K562 (cell line): ENCODE measurements around the gene FAM168B. TPM values are rescaled to one million over a fixed set of nuclear protein-coding genes. Genes with fewer than 3 reads are reported as not detected.

Experiments
- ATAC-seq: fragments of 200-7000 bp; cut with Tn5 transposase; 3 replicates; pipeline ENCODE4 v1.9.1; 2020; ENCODE audit warnings: moderate library complexity
- BruUV-seq: library from RNA; stranded (reverse); fragments of 400-500 nt; replicated peaks from 2 replicates; lab custom pipeline; 2021; lab: Mats Ljungman, UMichigan
- CTCF ChIA-PET: fragments of 300-600 bp; formaldehyde crosslinking; extraction: SDS; loops from one replicate; lab custom pipeline; 2021; ENCODE audit warnings: low intra/inter-chr PET ratio; lab: Yijun Ruan, JAX
- POLR2A ChIA-PET: fragments of 300-600, 350-650 bp; sonication (Branson Sonifier 250); formaldehyde crosslinking; extraction: SDS; loops from one replicate; lab custom pipeline; 2021; ENCODE audit warnings: antibody characterized with exemption, inconsistent platforms; lab: Yijun Ruan, JAX
- DNase-seq, 4 experiments: peaks; one replicate each; pipeline versions ENCODE4 v3.0.0 to v3.0.0-alpha.2; 2011 to 2018; ENCODE audit warnings: low spot score in 3 of 4, mixed read lengths in 3 of 4; ENCODE audit errors: extremely low read depth in 1 of 4
- FAIRE-seq: peaks from 2 replicates; lab custom pipeline; 2011; peaks lifted over from hg19 to GRCh38; lab: Jason Lieb, UNC
- H2AFZ ChIP-seq: 2 replicates; pipeline ENCODE4 v1.6.0; 2011; ENCODE audit warnings: low read depth, low read length, control low read depth, inconsistent platforms
- H3K27ac ChIP-seq: fragments of 200-600 bp; 3 replicates; pipeline ENCODE4 v1.8.0; 2011; ENCODE audit warnings: low read depth, mild to moderate bottlenecking, control low read depth, inconsistent platforms, low read length, moderate library complexity, mixed read lengths; ENCODE audit errors: extremely low read depth
- H3K27me3 ChIP-seq, 2 experiments: fragments of 300-600 bp in 1 of 2; 2 replicates in 1 of 2; 3 replicates in 1 of 2; pipeline versions ENCODE4 v1.6.0 to v1.8.0; 2011; ENCODE audit warnings: inconsistent platforms in 2 of 2, low read length in 2 of 2, mild to moderate bottlenecking in 1 of 2, mixed read lengths in 1 of 2, moderate library complexity in 1 of 2; ENCODE audit not compliant: control insufficient read depth in 2 of 2, insufficient read depth in 2 of 2
- H3K36me3 ChIP-seq: fragments of 300-600 bp; 3 replicates; pipeline ENCODE4 v1.8.0; 2011; ENCODE audit warnings: mild to moderate bottlenecking, low read length, inconsistent platforms; ENCODE audit not compliant: control insufficient read depth, insufficient read depth
- H3K4me1 ChIP-seq, 2 experiments: fragments of 200-600 bp in 1 of 2; replicated peaks in 1 of 2; 2 replicates in 1 of 2; 3 replicates in 1 of 2; pipeline versions ENCODE4 v1.5.1 to v1.8.0; 2011; ENCODE audit warnings: inconsistent platforms in 2 of 2, low read length in 2 of 2, mild to moderate bottlenecking in 1 of 2, mixed read lengths in 1 of 2, moderate library complexity in 1 of 2; ENCODE audit not compliant: control insufficient read depth in 2 of 2, insufficient read depth in 2 of 2
- H3K4me2 ChIP-seq: 2 replicates; pipeline ENCODE4 v1.6.1; 2011; ENCODE audit warnings: low read length, control low read depth, inconsistent platforms, mixed read lengths; ENCODE audit not compliant: insufficient read depth
- H3K4me3 ChIP-seq: fragments of 200-600 bp; sonication (generic), shearing (Covaris generic); 2 replicates; pipeline ENCODE4 v1.5.1; 2016; ENCODE audit warnings: control low read depth, inconsistent platforms
- H3K79me2 ChIP-seq: fragments of 200-600 bp; 3 replicates; pipeline ENCODE4 v1.8.0; 2011; ENCODE audit warnings: low read length, inconsistent platforms; ENCODE audit not compliant: control insufficient read depth, insufficient read depth
- H3K9ac ChIP-seq, 2 experiments: 2 replicates each; pipeline versions ENCODE4 v1.6.0 to v1.6.1; 2011; ENCODE audit warnings: low read depth in 2 of 2, low read length in 2 of 2, control low read depth in 1 of 2, inconsistent platforms in 1 of 2, mild to moderate bottlenecking in 1 of 2, mixed read lengths in 1 of 2; ENCODE audit not compliant: insufficient read depth in 1 of 2
- H3K9me1 ChIP-seq: one replicate; pipeline ENCODE4 v1.6.0; 2011; ENCODE audit warnings: inconsistent platforms, mild to moderate bottlenecking, low read length, moderate library complexity; ENCODE audit not compliant: control insufficient read depth, insufficient read depth
- H3K9me3 ChIP-seq: replicated peaks from 2 replicates; pipeline ENCODE4 v1.5.1; 2011; ENCODE audit warnings: low read depth, low read length, inconsistent platforms; ENCODE audit not compliant: control insufficient read depth, insufficient read depth
- H4K20me1 ChIP-seq: replicated peaks from 2 replicates; pipeline ENCODE4 v1.6.1; 2011; ENCODE audit warnings: low read length, inconsistent platforms, mixed read lengths; ENCODE audit not compliant: control insufficient read depth, insufficient read depth
- BHLHE40 ChIP-seq: IDR thresholded peaks from 2 replicates; pipeline ENCODE4 v1.6.1; 2011; ENCODE audit warnings: low read length, improper control_type of control experiment
- GTF2E2 ChIP-seq: fragments of 200-800 bp; sonication (Bioruptor generic); IDR thresholded peaks from 2 replicates; pipeline ENCODE4 v1.6.1; 2016; ENCODE audit warnings: missing genetic modification characterization, missing compliant biosample characterization
- KDM5B ChIP-seq: fragments of 200-600 bp; sonication (generic); IDR thresholded peaks from 2 replicates; pipeline ENCODE4 v1.6.1; 2012; ENCODE audit warnings: low read depth, mild to moderate bottlenecking, moderate library complexity, low read length, control low read depth, inconsistent platforms; ENCODE audit not compliant: insufficient replicate concordance
- U2AF2 ChIP-seq: fragments of 200-400 bp; formaldehyde crosslinking; optimal IDR thresholded peaks from 2 replicates; pipeline ENCODE3; 2017; ENCODE audit warnings: low read depth, mild to moderate bottlenecking, low read length
- ZBTB40 ChIP-seq, 2 experiments: fragments of 450-650 bp in 1 of 2; sonication (generic) in 1 of 2; formaldehyde crosslinking in 1 of 2; IDR thresholded peaks; 2 replicates each; pipeline versions ENCODE4 v1.7.1 to v1.9.0; 2016 to 2022; ENCODE audit warnings: inconsistent platforms in 1 of 2, mild to moderate bottlenecking in 1 of 2, missing genetic modification reagents in 1 of 2
- ZEB2 ChIP-seq: fragments of 450-650 bp; IDR thresholded peaks from 2 replicates; pipeline ENCODE4 v1.6.1; 2016
- ZNF165 ChIP-seq: fragments of 250-450 bp; sonication (Bioruptor Pico); IDR thresholded peaks from 2 replicates; pipeline ENCODE4 v1.4.0; 2020; ENCODE audit warnings: borderline replicate concordance
- WGBS: fragments of 100-300 bp; shearing (Covaris generic); methylation state at CpG from one replicate; pipeline ENCODE4 v1.1.6; 2016; ENCODE audit warnings: low coverage, mixed read lengths; ENCODE audit not compliant: insufficient coverage; ENCODE audit errors: missing lambda C conversion rate; 5-methylcytosine and 5-hydroxymethylcytosine counted together
- in situ Hi-C: fragments of 300-500 bp; cut with MboI; formaldehyde crosslinking; loops from 4 replicates; pipeline ENCODE4 v1.15.0; 2018; ENCODE audit warnings: inconsistent platforms, mixed read lengths
- intact Hi-C: fragments of 100-400 bp; cut with micrococcal nuclease; formaldehyde crosslinking; loops from 2 replicates; pipeline ENCODE4 v1.14.2; 2022
- polyA plus RNA-seq, 8 experiments: library from polyadenylated mRNA; depleted of rRNA in 4 of 8; stranded (reverse) in 5 of 8; unstranded in 3 of 8; fragments of >200 nt; fragmentation: Nextera tagmentation in 2 of 8; fragmentation: Illumina TruSeq in 1 of 8; extraction: Ambion mirVana in 2 of 8; extraction: Trizol in 1 of 8; gene quantifications; 2 replicates each; pipeline versions ENCODE4 v1.2.1 to v1.2.3, GENCODE V29; 2011 to 2014; ENCODE audit warnings: inconsistent platforms in 1 of 8, missing spikeins in 1 of 8
- total RNA-seq, 7 experiments: library from RNA; depleted of rRNA in 6 of 7; stranded (reverse); fragments of >200 nt in 6 of 7; fragmentation: Illumina TruSeq in 2 of 7; extraction: Trizol in 2 of 7; gene quantifications; 2 replicates each; pipeline versions ENCODE4 v1.2.1 to v1.2.3, GENCODE V29; 2011 to 2021; ENCODE audit warnings: low replicate concordance in 1 of 7

The FAM168B gene
- total and polyA plus RNA-seq, 9 of the 15 experiments (the other 6 are each of a cell fraction or from before 2014, with no cell fraction given), result 3.3 to 76.0 (median 46.1) TPM

- POLR2A ChIA-PET, result interaction anchor here (0.6 to 4.2 kb wide), 10 partner anchors 9 to 40 kb away, joined by 3 to 35 read pairs (median 6); partner anchors contain the start of gene PLEKHB2
- Histone ChIP-seq H2AFZ (peak overlapping the region; percentile 96; the same call in 1 of the 2 replicates), H3K79me2 (peaks cover 56% of the 10 kb centered on the region), H3K4me2 (peak overlapping the region; percentile 93), H3K4me1 (peaks cover 6 to 10% of the 10 kb centered on the region in 2 experiments; a peak in 3 of 5 replicates), H3K36me3 (peaks cover 34% of the 10 kb centered on the region), H3K9me3 (peaks cover 2% of the 10 kb centered on the region; the same call in 1 of the 2 replicates), H3K27ac (peak overlapping the region; percentile 99), H4K20me1 (0 out of 2 replicates have a peak, but pooled peaks cover 3% of the 10 kb centered on the region), H3K9me1 (no peaks in the 10 kb centered on the region), H3K27me3 (no peaks in the 10 kb centered on the region), H3K9ac (peak overlapping the region; percentile 92 to 99)
- peak; percentile 61 for FAIRE-seq
- BruUV-seq, result no TSS peak
- in situ Hi-C loops (no loop called here), intact Hi-C loops (no loop called here)
- WGBS, result under 1% methylated on average over 19 of the region's 26 CpGs
- CTCF ChIA-PET, result interaction anchor here (0.6 kb wide), 1 partner anchor 12 kb away, joined by 5 read pairs; no protein-coding TSS in a partner anchor
- no peak for DNase-seq
- ATAC-seq, result no peak
- TF ChIP-seq ZBTB40 (IDR thresholded peaks at IDR 0.05) (0 out of 2 replicates have a peak, but pooled peaks have one; percentile 34), ZBTB40 (CRISPR knock-in tag; IDR thresholded peaks at IDR 0.05) (no peak), KDM5B (peak; percentile 33), U2AF2 (no peak), ZEB2 (0 out of 2 replicates have a peak, but pooled peaks have one; percentile 36), ZNF165 (CRISPR knock-in tag) (no peak), BHLHE40 (peak; percentile 63), GTF2E2 (tag) (peak; percentile 65)
- TF ChIP-seq, all 486 proteins: peak for 5
- peak overlapping the region; percentile 94 for H3K4me3 ChIP-seq
These were observed 728 bp downstream of the FAM168B start for GRCh38 chr2:131092458-131093005.
